ENCODE results near the gene SYNGR2.
A peak's percentile ranks its signal among the peaks of the same experiment; 100 is the strongest.

SYNGR2 gene

DNA sequence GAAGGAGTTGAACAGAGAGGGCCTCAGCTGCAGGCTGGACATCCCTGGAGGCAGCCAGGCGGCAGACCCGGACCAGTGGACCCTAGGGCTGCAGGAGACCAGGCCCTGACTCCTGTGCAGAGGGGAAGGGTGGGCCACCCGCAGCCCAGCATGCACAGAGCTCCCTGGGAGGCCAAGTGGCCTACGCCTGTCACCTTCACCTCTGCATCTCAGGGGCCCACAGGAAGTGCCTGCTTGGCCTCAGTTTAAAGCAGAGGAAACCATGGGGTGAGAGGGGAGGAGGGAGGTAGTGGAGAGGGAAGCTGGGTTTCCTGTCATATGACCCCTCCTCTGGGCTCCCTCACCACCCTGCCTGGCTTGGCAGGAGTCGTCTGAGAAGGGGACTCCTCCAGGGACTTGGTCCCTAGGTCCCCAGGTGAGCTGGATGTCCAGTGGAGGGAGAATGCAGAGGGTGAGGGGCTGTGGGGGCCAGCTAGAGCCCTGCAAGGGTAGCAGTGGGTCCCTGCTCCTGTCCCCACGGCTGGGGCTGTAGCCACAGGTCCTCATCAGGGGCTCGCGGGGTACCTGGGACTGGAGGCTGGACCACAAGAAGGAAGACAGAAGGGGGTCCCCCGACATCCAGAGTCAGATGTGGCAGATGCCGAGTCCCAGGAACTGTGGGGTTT is 37.8 kb upstream of the SYNGR2 start, which contains the start of gene TMC8:
Gene TMC8, plus strand, starts transcription at position 335 of the 665 bp plus-strand sequence. CDS start 818 bp downstream, outside the sequence.
- Histone ChIP-seq H3K4me1 (ENCODE audit: control insufficient read depth, insufficient read depth, low read length) (peaks cover 6% of the 10 kb centered on the region; the same call in 1 of the 2 replicates), H3K4me3 (ENCODE audit: low read depth, low read length) (no peak within 1 kb of the TSS), H3K27ac (ENCODE audit: extremely low read depth, low read depth, low read length) (no peak within 1 kb of the TSS), H3K36me3 (ENCODE audit: control insufficient read depth in 2 of 2, insufficient read depth in 1 of 2, low read length in 2 of 2) (no peaks in the 10 kb centered on the region), H3K9me3 (ENCODE audit: control insufficient read depth, insufficient read depth, low read depth, low read length) (no peaks in the 10 kb centered on the region)
- TF ChIP-seq OVOL3 (tag by site-specific recombination; IDR thresholded peaks at IDR 0.05) (no peak), GLIS2 (tag by site-specific recombination; IDR thresholded peaks at IDR 0.05) (peak; percentile 28; the same call in 1 of the 2 replicates), GLIS1 (tag by site-specific recombination; IDR thresholded peaks at IDR 0.05) (0 out of 2 replicates have a peak, but pooled peaks have one; percentile 10), ZIC2 (tag by site-specific recombination; IDR thresholded peaks at IDR 0.05) (peak; percentile 50), ZFP69B (tag by site-specific recombination; IDR thresholded peaks at IDR 0.05) (peak; percentile 37; the same call in 1 of the 2 replicates)
- CTCF ChIA-PET, result interaction anchor here (0.5 to 2.0 kb wide), 4 partner anchors 10 to 84 kb away, joined by 3 to 5 read pairs (median 4); partner anchors contain the start of genes AFMID and TK1
- POLR2A ChIA-PET, result interaction anchor here (1.0 to 1.4 kb wide), 3 partner anchors 10 to 34 kb away, joined by 3 read pairs; no protein-coding TSS in a partner anchor

DNA sequence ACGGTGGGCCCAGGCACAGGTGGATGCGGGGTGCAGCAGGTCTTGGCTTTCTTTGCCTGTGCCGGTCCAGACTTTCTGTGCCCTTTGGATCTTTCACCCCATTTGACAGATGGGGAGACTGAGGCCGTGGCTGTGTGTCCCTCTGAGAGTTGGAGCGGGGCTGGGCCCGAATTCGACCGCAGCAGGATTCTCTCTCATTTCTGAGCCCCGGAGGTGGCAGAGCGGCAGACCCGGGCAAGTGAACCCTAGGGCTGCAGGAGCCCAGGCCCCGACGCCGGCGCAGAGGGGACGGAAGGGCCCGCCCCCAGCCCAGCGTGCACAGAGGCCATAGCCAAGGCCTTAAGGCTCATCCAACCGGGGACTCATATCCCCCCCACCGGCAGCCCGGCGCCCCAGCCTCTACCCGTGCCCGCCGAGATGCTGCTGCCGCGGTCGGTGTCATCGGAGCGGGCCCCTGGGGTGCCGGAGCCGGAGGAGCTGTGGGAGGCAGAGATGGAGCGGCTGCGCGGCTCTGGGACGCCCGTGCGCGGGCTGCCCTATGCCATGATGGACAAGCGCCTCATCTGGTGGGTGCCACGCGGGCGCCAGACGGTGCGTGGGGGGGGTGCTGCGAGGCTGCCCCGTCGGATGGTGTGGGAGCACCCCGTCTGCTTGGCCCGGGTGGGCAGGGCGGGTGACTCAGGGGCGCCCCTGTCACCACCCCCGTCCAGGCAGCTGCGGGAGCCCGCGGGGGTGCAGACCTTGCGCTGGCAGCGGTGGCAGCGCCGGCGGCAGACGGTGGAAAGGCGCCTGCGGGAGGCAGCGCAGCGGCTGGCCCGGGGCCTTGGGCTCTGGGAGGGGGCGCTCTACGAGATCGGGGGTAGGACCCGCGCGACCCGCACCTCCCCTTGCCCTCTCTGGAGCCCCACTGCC is 37.0 kb upstream of the SYNGR2 start:
- H3K27ac ChIP-seq (ENCODE audit: extremely low read depth, low read depth, low read length), result no peak overlapping the region
- H3K4me3 ChIP-seq (ENCODE audit: low read depth, low read length), result peak overlapping the region; percentile 4; the same call in 1 of the 2 replicates
- peaks cover 6% of the 10 kb centered on the region; the same call in 1 of the 2 replicates for H3K4me1 ChIP-seq (ENCODE audit: control insufficient read depth, insufficient read depth, low read length)
- ChIA-PET CTCF (interaction anchor here (2.0 kb wide), 1 partner anchor 9 kb away, joined by 4 read pairs; no protein-coding TSS in a partner anchor), POLR2A (no interaction called here)
- no peaks in the 10 kb centered on the region for H3K9me3 ChIP-seq (ENCODE audit: control insufficient read depth, insufficient read depth, low read depth, low read length)
- H3K36me3 ChIP-seq (ENCODE audit: control insufficient read depth in 2 of 2, insufficient read depth in 1 of 2, low read length in 2 of 2), result no peaks in the 10 kb centered on the region
- no peak for TF ChIP-seq KLF8 (tag by site-specific recombination; IDR thresholded peaks at IDR 0.05)
- no peak for TF ChIP-seq ZBTB21 (tag by site-specific recombination; IDR thresholded peaks at IDR 0.05)
- TF ChIP-seq, protein P1, sequence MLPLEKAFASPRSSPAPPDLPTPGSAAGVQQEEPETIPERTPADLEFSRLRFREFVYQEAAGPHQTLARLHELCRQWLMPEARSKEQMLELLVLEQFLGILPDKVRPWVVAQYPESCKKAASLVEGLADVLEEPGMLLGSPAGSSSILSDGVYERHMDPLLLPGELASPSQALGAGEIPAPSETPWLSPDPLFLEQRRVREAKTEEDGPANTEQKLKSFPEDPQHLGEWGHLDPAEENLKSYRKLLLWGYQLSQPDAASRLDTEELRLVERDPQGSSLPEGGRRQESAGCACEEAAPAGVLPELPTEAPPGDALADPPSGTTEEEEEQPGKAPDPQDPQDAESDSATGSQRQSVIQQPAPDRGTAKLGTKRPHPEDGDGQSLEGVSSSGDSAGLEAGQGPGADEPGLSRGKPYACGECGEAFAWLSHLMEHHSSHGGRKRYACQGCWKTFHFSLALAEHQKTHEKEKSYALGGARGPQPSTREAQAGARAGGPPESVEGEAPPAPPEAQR (tag by site-specific recombination; IDR thresholded peaks at IDR 0.05), result no peak
- TF ChIP-seq ZNF184 (tag by site-specific recombination; IDR thresholded peaks at IDR 0.05), result no peak
- TF ChIP-seq ZNF133 (tag by site-specific recombination; IDR thresholded peaks at IDR 0.05), result no peak
- no peak for TF ChIP-seq ZNF157 (tag by site-specific recombination; IDR thresholded peaks at IDR 0.05)
- TF ChIP-seq, protein P2, sequence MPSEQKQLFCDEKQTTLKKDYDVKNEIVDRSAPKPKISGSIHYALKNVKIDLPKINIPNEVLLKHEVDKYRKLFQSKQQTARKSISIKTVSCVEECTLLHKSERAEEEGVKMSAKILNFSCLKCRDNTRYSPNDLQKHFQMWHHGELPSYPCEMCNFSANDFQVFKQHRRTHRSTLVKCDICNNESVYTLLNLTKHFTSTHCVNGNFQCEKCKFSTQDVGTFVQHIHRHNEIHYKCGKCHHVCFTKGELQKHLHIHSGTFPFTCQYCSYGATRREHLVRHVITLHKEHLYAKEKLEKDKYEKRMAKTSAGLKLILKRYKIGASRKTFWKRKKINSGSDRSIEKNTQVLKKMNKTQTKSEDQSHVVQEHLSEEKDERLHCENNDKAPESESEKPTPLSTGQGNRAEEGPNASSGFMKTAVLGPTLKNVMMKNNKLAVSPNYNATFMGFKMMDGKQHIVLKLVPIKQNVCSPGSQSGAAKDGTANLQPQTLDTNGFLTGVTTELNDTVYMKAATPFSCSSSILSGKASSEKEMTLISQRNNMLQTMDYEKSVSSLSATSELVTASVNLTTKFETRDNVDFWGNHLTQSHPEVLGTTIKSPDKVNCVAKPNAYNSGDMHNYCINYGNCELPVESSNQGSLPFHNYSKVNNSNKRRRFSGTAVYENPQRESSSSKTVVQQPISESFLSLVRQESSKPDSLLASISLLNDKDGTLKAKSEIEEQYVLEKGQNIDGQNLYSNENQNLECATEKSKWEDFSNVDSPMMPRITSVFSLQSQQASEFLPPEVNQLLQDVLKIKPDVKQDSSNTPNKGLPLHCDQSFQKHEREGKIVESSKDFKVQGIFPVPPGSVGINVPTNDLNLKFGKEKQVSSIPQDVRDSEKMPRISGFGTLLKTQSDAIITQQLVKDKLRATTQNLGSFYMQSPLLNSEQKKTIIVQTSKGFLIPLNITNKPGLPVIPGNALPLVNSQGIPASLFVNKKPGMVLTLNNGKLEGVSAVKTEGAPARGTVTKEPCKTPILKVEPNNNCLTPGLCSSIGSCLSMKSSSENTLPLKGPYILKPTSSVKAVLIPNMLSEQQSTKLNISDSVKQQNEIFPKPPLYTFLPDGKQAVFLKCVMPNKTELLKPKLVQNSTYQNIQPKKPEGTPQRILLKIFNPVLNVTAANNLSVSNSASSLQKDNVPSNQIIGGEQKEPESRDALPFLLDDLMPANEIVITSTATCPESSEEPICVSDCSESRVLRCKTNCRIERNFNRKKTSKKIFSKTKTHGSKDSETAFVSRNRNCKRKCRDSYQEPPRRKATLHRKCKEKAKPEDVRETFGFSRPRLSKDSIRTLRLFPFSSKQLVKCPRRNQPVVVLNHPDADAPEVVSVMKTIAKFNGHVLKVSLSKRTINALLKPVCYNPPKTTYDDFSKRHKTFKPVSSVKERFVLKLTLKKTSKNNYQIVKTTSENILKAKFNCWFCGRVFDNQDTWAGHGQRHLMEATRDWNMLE (tag by site-specific recombination; conservative IDR thresholded peaks at IDR 0.05; ENCODE audit: low read depth), result no peak
- no peak for TF ChIP-seq ZSCAN30 (tag by site-specific recombination; IDR thresholded peaks at IDR 0.05)
- no peak for TF ChIP-seq SP7 (tag by site-specific recombination; IDR thresholded peaks at IDR 0.05)
- TF ChIP-seq ZBTB8A (tag by site-specific recombination; IDR thresholded peaks at IDR 0.05), result no peak
- TF ChIP-seq ZNF776 (tag by site-specific recombination; IDR thresholded peaks at IDR 0.05; ENCODE audit: borderline replicate concordance), result no peak
- TF ChIP-seq ZNF366 (tag by site-specific recombination; conservative IDR thresholded peaks at IDR 0.05), result no peak
- TF ChIP-seq ZBTB48 (tag by site-specific recombination; IDR thresholded peaks at IDR 0.05), result no peak
- TF ChIP-seq REPIN1 (tag by site-specific recombination; IDR thresholded peaks at IDR 0.05; ENCODE audit: low read depth), result no peak
- TF ChIP-seq ZNF747 (tag by site-specific recombination; IDR thresholded peaks at IDR 0.05), result no peak
- TF ChIP-seq, protein P3, sequence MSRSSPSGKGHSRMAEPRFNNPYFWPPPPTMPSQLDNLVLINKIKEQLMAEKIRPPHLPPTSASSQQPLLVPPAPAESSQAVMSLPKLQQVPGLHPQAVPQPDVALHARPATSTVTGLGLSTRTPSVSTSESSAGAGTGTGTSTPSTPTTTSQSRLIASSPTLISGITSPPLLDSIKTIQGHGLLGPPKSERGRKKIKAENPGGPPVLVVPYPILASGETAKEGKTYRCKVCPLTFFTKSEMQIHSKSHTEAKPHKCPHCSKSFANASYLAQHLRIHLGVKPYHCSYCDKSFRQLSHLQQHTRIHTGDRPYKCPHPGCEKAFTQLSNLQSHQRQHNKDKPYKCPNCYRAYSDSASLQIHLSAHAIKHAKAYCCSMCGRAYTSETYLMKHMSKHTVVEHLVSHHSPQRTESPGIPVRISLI (tag by site-specific recombination; IDR thresholded peaks at IDR 0.05), result no peak
- TF ChIP-seq, protein P4, sequence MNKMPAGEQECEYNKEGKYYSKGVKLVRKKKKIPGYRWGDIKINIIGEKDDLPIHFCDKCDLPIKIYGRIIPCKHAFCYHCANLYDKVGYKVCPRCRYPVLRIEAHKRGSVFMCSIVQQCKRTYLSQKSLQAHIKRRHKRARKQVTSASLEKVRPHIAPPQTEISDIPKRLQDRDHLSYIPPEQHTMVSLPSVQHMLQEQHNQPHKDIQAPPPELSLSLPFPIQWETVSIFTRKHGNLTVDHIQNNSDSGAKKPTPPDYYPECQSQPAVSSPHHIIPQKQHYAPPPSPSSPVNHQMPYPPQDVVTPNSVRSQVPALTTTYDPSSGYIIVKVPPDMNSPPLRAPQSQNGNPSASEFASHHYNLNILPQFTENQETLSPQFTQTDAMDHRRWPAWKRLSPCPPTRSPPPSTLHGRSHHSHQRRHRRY (tag by site-specific recombination; IDR thresholded peaks at IDR 0.05), result no peak
- TF ChIP-seq, protein P5, sequence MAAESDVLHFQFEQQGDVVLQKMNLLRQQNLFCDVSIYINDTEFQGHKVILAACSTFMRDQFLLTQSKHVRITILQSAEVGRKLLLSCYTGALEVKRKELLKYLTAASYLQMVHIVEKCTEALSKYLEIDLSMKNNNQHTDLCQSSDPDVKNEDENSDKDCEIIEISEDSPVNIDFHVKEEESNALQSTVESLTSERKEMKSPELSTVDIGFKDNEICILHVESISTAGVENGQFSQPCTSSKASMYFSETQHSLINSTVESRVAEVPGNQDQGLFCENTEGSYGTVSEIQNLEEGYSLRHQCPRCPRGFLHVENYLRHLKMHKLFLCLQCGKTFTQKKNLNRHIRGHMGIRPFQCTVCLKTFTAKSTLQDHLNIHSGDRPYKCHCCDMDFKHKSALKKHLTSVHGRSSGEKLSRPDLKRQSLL (tag by site-specific recombination; IDR thresholded peaks at IDR 0.05), result no peak

Data from HEK293 (cell line).